CD14-positive monocyte (primary cell): Measurements from ENCODE around the gene FBXO45. TPM values are rescaled to one million over a fixed set of nuclear protein-coding genes. Genes with fewer than 3 reads are reported as not detected.

Experiments used
- DNase-seq, 3 donors: peaks; one replicate each; pipeline ENCODE4 v3.0.0-alpha.2; 2011 to 2022
- H2AFZ ChIP-seq: 2 replicates; pipeline ENCODE4 v1.6.0; 2012; ENCODE audit warnings: mild to moderate bottlenecking, low read depth, low read length, inconsistent platforms; ENCODE audit not compliant: insufficient read depth, poor library complexity, severe bottlenecking
- H3K27ac ChIP-seq, 2 donors: 1 replicate in 1 of 2; 2 replicates in 1 of 2; pipeline ENCODE4 v1.5.1; 2012 to 2013; ENCODE audit warnings: low read length in 2 of 2, control low read depth in 1 of 2, inconsistent platforms in 1 of 2, low read depth in 1 of 2, mild to moderate bottlenecking in 1 of 2
- H3K27me3 ChIP-seq, 2 donors: one replicate each; pipeline versions ENCODE4 v1.6.0 to v1.6.1; 2011 to 2013; ENCODE audit warnings: low read length in 2 of 2; ENCODE audit not compliant: control insufficient read depth in 2 of 2, insufficient read depth in 2 of 2
- H3K36me3 ChIP-seq, 2 donors: replicated peaks in 1 of 2; 1 replicate in 1 of 2; 2 replicates in 1 of 2; pipeline versions ENCODE4 v1.5.1 to v1.6.1; 2012 to 2013; ENCODE audit warnings: low read length in 2 of 2, control low read depth in 1 of 2, inconsistent platforms in 1 of 2, mild to moderate bottlenecking in 1 of 2; ENCODE audit not compliant: insufficient read depth in 2 of 2, control insufficient read depth in 1 of 2
- H3K4me1 ChIP-seq, 2 donors: 1 replicate in 1 of 2; 2 replicates in 1 of 2; pipeline versions ENCODE4 v1.5.1 to v1.6.1; 2012 to 2013; ENCODE audit warnings: low read length in 2 of 2, control low read depth in 1 of 2, inconsistent platforms in 1 of 2, mild to moderate bottlenecking in 1 of 2, moderate library complexity in 1 of 2; ENCODE audit not compliant: insufficient read depth in 2 of 2, control insufficient read depth in 1 of 2
- H3K4me2 ChIP-seq: replicated peaks from 2 replicates; pipeline ENCODE3; 2012; ENCODE audit warnings: low read length, moderate library complexity, mild to moderate bottlenecking; ENCODE audit not compliant: poor library complexity, severe bottlenecking; ENCODE audit errors: extremely low read depth
- H3K4me3 ChIP-seq, 3 experiments: fragments of 200-600 bp in 1 of 3; sonication (generic) in 1 of 3; replicated peaks in 1 of 3; 1 replicate in 2 of 3; 2 replicates in 1 of 3; pipeline ENCODE4 v1.5.1; 2011 to 2013; ENCODE audit warnings: low read length in 3 of 3, mild to moderate bottlenecking in 3 of 3, control low read depth in 2 of 3, low read depth in 2 of 3, inconsistent platforms in 1 of 3, moderate library complexity in 1 of 3
- H3K79me2 ChIP-seq: 2 replicates; pipeline ENCODE4 v1.6.0; 2012; ENCODE audit warnings: mild to moderate bottlenecking, control low read depth, inconsistent platforms, low read length, moderate library complexity; ENCODE audit not compliant: insufficient read depth
- H3K9ac ChIP-seq: 2 replicates; pipeline ENCODE4 v1.6.0; 2017; ENCODE audit warnings: low read length, mild to moderate bottlenecking; ENCODE audit not compliant: insufficient read depth, poor library complexity, severe bottlenecking
- H3K9me3 ChIP-seq, 2 donors: replicated peaks in 1 of 2; 1 replicate in 1 of 2; 2 replicates in 1 of 2; pipeline versions ENCODE4 v1.5.1 to v1.6.1; 2012 to 2013; ENCODE audit warnings: low read length in 2 of 2, control low read depth in 1 of 2; ENCODE audit not compliant: control insufficient read depth in 1 of 2, insufficient read depth in 1 of 2
- H4K20me1 ChIP-seq: 2 replicates; pipeline ENCODE4 v1.6.0; 2012; ENCODE audit warnings: mild to moderate bottlenecking, low read length, control low read depth, moderate library complexity; ENCODE audit not compliant: insufficient read depth
- H3K27ac Mint-ChIP-seq, 7 donors: one replicate each; pipeline ENCODE4 v1.8.0; 2020; ENCODE audit warnings: mild to moderate bottlenecking in 7 of 7, mixed read lengths in 7 of 7, moderate library complexity in 6 of 7, inconsistent platforms in 2 of 7
- H3K27me3 Mint-ChIP-seq, 3 donors: one replicate each; pipeline ENCODE4 v1.8.0; 2021 to 2022; ENCODE audit warnings: low read depth in 3 of 3, mild to moderate bottlenecking in 3 of 3, mixed read lengths in 3 of 3, moderate library complexity in 3 of 3, inconsistent platforms in 1 of 3
- H3K36me3 Mint-ChIP-seq, 2 donors: one replicate each; pipeline ENCODE4 v1.8.0; 2020; ENCODE audit warnings: mixed read lengths in 2 of 2, inconsistent platforms in 1 of 2, mild to moderate bottlenecking in 1 of 2
- H3K4me1 Mint-ChIP-seq: one replicate; pipeline ENCODE4 v1.8.0; 2020; ENCODE audit warnings: mild to moderate bottlenecking, mixed read lengths
- H3K4me3 Mint-ChIP-seq, 2 donors: one replicate each; pipeline ENCODE4 v1.8.0; 2020; ENCODE audit warnings: mild to moderate bottlenecking in 2 of 2, mixed read lengths in 2 of 2, moderate library complexity in 1 of 2
- H3K9me3 Mint-ChIP-seq, 7 donors: one replicate each; pipeline ENCODE4 v1.8.0; 2020 to 2022; ENCODE audit warnings: mixed read lengths in 7 of 7, mild to moderate bottlenecking in 6 of 7, moderate library complexity in 6 of 7, inconsistent platforms in 2 of 7
- WGBS: methylation state at CpG from one replicate; pipeline ENCODE4 v1.1.5; 2013; ENCODE audit warnings: missing lambda C conversion rate; ENCODE audit not compliant: insufficient coverage; 5-methylcytosine and 5-hydroxymethylcytosine counted together
- intact Hi-C, 2 donors: fragments of 100-400 bp; cut with micrococcal nuclease; formaldehyde crosslinking; loops; one replicate each; pipeline versions ENCODE4 v1.15.0 to v1.15.1; 2023
- polyA plus RNA-seq, 3 donors: library from polyadenylated mRNA; depleted of rRNA in 1 of 3; unstranded in 2 of 3; stranded (reverse) in 1 of 3; fragments of 300-500 nt in 2 of 3; fragments of >200 nt in 1 of 3; fragmentation: Illumina TruSeq in 2 of 3; gene quantifications; 1 replicate in 2 of 3; 2 replicates in 1 of 3; pipeline ENCODE4 v1.2.3, GENCODE V29; 2012 to 2021
- TF ChIP-seq, protein P1 (sequence below): fragments of 200-600 bp; IDR thresholded peaks from one replicate; pipeline ENCODE4 v1.8.0; 2022; ENCODE audit warnings: antibody characterized with exemption, mild to moderate bottlenecking

FBXO45 gene
- polyA plus RNA-seq, 3 donors = 1.8 to 2.8 (median 2.3) TPM

GRCh38 chr3:196631682-196632045, 63.2 kb downstream of the FBXO45 start:
- H3K4me3 ChIP-seq = peak overlapping the region; percentile 45 to 82 (median 57)
- 0% methylated on average over 5 of the region's 5 CpGs for WGBS
- peak overlapping the region; percentile 90 to 98 for H3K27ac ChIP-seq
- no peaks in the 10 kb centered on the region for H4K20me1 ChIP-seq
- Mint-ChIP-seq H3K4me1 (peaks cover 71% of the 10 kb centered on the region), H3K27me3 (peaks cover 0 to 3% (median 0%) of the 10 kb centered on the region in 3 donors), H3K27ac (peak overlapping the region; percentile 96 to 98 (median 98)), H3K4me3 (peak overlapping the region; percentile 89 to 99), H3K9me3 (peaks cover 0 to 2% (median 0%) of the 10 kb centered on the region in 7 donors), H3K36me3 (peaks cover 2 to 7% of the 10 kb centered on the region in 2 donors)
- peak in 1 of 3 donors; percentile 15 for DNase-seq
- no peaks in the 10 kb centered on the region for H3K9me3 ChIP-seq
- TF ChIP-seq, protein P1, sequence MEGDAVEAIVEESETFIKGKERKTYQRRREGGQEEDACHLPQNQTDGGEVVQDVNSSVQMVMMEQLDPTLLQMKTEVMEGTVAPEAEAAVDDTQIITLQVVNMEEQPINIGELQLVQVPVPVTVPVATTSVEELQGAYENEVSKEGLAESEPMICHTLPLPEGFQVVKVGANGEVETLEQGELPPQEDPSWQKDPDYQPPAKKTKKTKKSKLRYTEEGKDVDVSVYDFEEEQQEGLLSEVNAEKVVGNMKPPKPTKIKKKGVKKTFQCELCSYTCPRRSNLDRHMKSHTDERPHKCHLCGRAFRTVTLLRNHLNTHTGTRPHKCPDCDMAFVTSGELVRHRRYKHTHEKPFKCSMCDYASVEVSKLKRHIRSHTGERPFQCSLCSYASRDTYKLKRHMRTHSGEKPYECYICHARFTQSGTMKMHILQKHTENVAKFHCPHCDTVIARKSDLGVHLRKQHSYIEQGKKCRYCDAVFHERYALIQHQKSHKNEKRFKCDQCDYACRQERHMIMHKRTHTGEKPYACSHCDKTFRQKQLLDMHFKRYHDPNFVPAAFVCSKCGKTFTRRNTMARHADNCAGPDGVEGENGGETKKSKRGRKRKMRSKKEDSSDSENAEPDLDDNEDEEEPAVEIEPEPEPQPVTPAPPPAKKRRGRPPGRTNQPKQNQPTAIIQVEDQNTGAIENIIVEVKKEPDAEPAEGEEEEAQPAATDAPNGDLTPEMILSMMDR = no peak
- peaks cover 78 to 96% of the 10 kb centered on the region in 2 donors for H3K4me1 ChIP-seq
- no peaks in the 10 kb centered on the region for H3K36me3 ChIP-seq
- no peaks in the 10 kb centered on the region for H3K27me3 ChIP-seq
- intact Hi-C loops = loop anchor here in 1 of 2 donors (1.0 to 10.0 kb wide), 2 partner anchors 10 to 727 kb away; partner anchors contain the start of gene TNK2
- peak overlapping the region; percentile 84 for H3K4me2 ChIP-seq
- peak overlapping the region; percentile 87 for H3K9ac ChIP-seq
- H3K79me2 ChIP-seq = peaks cover 71% of the 10 kb centered on the region
- H2AFZ ChIP-seq = peak overlapping the region; percentile 84

GRCh38 chr3:196632046-196632751, 63.7 kb downstream of the FBXO45 start:
- H3K4me1 ChIP-seq = peaks cover 81 to 96% of the 10 kb centered on the region in 2 donors
- peak overlapping the region; percentile 87 for H3K9ac ChIP-seq

More at GRCh38 chr3:196632046-196632751, 63.7 kb downstream of the FBXO45 start:
- peak; percentile 76 to 83 (median 80) for DNase-seq
- Histone ChIP-seq H2AFZ (peak overlapping the region; percentile 84), H3K36me3 (no peaks in the 10 kb centered on the region), H3K27me3 (no peaks in the 10 kb centered on the region), H4K20me1 (no peaks in the 10 kb centered on the region), H3K4me3 (peak overlapping the region; percentile 45 to 82 (median 57)), H3K9me3 (no peaks in the 10 kb centered on the region), H3K79me2 (peaks cover 72% of the 10 kb centered on the region), H3K27ac (peak overlapping the region; percentile 90 to 98), H3K4me2 (peak overlapping the region; percentile 84)
- Mint-ChIP-seq H3K9me3 (peaks cover 0 to 2% (median 0%) of the 10 kb centered on the region in 7 donors), H3K4me1 (peaks cover 73% of the 10 kb centered on the region), H3K4me3 (peak overlapping the region; percentile 89 to 99), H3K27ac (peak overlapping the region; percentile 96 to 98 (median 98)), H3K36me3 (peaks cover 2 to 7% of the 10 kb centered on the region in 2 donors), H3K27me3 (peaks cover 0 to 3% (median 0%) of the 10 kb centered on the region in 3 donors)
- WGBS = under 1% methylated on average over 38 of the region's 43 CpGs
- intact Hi-C loops = loop anchor here in 1 of 2 donors (1.0 to 10.0 kb wide), 2 partner anchors 9 to 727 kb away; partner anchors contain the start of gene TNK2
- TF ChIP-seq, protein P1 = peak; percentile 28
